Effector CD4-positive, alpha-beta T cell (primary cell): Measurements from ENCODE around the gene ASB9.
"Not testable (repeated sequence)": the region's sequence is repeated elsewhere in the genome, so short reads cannot be mapped to it uniquely, and the experiment has no call there.

Experiments
- DNase-seq: peaks from one replicate; pipeline ENCODE4 v3.0.0-alpha.2; 2020

Gene ASB9

DNA sequence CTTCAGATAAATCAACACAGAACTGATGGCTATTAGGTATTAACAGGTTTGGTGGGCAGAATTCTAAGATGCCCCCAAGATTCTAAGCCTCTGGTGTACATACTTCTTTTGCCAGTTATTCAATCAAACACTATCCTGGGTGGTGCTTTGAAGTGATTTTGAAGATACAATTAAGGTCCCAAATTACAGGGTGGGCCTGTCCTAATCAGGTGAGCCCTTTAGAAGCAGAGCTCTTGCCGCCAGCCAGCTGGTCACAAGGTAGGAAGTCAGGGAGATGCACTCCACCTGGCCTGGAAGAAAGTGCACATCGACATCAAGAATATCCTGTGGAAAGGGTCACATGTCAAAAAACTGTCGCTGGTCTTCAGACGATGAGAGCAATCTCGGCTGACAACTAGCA lies 29.5 kb downstream of the ASB9 start:
- DNase-seq: no peak

DNA sequence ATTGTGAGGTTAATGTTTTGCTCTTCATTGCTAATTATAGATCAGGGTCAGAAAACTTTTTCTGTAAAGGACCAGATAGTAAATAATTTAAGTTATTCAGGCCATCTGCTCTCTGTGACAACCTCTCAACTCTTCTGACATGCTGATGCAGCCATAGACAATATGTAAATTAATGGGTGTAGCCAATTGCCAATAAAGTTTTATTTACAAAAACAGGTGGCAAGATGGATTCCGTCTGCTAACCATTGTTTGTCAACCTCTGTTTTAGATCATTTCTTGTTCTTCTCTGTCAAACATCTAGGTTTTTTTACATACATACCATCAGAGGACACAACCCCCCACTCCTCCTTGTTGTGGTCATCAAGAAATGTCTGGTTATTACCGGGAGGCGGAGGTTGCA lies 33.7 kb downstream of the ASB9 start:
- no peak for DNase-seq

DNA sequence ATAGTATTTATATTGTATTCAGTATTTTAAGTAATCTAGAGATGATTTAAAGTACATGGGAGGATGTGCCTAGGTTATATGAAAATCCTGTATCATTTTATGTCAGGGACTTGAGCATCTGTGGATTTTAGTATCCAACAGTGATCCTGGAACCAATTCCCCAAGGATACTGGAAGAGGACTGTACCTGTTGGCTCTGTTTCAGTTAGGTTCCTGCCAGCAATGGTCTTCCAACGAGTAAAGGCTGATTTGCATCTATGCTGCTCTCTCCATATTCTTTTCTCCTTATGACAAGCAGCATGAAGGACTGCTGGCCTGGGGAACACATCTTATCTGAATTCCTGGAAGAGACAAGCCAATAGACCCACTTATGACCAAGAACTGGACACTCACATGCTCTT lies 34.9 kb downstream of the ASB9 start:
- DNase-seq: no peak

DNA sequence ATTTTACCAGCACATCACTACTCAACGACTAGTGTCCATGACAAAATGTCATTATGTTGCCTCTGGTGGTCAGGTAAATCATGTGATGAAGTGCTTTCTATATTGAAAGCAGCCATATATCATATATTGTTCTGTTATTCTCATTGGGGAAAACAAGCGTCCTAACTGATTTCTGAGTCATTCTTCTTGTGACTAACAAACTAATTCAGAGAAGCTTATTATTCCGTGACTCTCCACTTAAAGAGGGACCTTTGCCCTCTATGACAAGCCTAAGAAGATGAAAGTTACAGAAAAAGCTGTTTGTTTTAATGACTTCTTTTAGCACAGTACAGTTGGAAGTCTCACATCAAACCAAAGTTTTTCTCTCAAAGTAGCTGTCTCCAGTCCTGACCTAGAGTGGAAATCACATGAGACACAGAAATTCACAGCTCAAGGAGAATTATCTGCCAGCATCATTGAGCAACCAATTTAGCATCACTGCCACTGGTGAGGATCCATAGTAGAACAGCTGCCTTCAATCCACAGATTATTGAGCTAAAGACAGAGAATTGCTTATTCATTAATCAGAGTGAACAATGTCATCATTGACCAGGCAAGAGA lies 36.4 kb downstream of the ASB9 start:
- no peak for DNase-seq

DNA sequence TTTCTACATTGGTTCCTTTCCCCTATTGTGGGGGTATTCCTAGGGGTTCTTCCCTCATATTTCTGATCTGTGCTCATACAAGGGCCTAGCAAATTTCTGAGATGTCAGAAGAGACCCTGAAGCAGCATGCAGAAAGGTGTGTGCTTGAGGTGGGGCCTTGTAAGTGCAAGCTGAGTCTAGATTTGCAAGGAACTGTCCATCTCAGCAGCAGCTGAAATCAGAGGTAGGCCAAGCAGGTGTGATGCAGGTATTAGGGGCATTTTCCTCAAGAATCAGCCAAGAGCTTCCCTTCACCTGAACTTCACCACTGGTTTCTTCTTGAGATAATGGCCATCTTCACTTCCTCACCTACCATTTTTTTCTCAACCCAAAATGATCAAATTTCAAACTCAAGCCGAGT lies 45.1 kb downstream of the ASB9 start:
- DNase-seq: no peak

DNA sequence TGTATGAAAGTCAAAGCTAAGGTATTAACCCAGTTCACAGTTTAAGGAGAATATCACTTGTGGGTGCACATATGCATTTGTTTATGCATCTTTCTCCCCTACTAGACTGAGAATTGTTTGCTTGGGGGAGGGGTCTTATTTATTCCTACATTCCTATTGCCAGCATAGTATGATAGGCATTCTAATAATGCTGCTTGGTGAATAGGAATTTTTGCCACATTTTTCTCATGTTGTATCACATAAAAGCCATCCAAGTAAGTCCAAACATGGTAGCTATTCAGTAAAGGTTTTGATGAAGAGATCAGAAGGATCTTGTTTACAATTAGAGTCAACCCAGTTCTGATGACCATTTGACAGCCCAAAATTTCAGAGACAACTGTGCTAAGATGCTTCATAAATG lies 48.6 kb downstream of the ASB9 start:
- DNase-seq: no peak

DNA sequence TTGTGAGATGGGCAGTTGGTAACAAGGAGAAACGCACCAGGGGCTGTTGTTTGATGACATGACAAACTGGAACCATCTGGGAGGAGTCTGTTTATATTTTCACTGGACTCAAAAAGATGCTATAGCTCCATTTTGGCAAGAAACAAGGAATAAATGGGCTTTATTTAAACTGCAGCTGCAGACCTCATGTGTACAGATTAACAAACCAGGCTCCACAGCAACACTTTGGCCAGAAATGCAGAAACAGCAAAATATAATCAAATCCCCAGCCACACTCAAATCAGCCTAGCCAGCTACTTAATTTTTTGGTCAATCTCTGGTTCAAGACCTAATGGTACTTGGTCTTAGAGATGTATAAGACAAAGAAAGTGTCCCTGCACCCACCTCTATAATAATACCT lies 52.7 kb downstream of the ASB9 start:
- DNase-seq: no peak

DNA sequence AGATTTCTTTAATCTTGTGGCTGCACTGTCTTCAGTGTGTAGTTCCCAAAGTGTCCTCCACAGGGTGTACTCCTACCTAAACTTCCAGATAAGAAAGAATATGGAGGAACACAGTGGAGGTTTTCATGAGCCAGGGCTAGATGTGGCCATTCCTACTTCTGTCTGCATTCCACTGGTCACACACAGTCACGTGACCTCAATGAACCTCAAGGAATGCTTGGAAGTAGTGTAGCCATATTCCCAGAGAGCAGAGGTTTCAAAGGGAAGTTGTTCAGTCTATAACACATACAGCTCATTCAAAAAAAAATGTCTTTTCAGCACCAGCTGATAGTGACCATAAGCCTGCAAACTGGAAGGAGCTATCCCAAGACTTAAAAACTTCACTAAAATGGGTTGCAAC lies 53.6 kb downstream of the ASB9 start:
- no peak for DNase-seq

DNA sequence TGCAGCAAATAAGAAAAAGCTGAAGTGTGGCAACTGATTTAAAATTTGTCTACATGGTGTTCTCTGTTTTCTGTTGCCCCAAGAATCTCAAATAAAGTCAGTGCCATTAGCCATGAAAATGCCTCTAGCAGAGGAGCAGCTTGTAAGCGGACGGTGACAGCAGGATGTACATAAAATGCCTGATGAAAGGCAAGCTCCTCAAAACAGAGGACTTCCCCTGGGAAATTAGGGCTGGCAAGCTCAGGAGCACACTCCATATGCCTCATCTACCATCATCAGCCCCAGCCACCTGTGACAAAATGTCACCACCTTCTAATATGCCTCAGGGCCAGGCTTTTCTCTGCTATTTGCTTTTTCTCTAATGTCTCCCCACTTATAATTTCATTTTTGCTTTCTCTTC lies 54.5 kb downstream of the ASB9 start:
- DNase-seq: no peak

DNA sequence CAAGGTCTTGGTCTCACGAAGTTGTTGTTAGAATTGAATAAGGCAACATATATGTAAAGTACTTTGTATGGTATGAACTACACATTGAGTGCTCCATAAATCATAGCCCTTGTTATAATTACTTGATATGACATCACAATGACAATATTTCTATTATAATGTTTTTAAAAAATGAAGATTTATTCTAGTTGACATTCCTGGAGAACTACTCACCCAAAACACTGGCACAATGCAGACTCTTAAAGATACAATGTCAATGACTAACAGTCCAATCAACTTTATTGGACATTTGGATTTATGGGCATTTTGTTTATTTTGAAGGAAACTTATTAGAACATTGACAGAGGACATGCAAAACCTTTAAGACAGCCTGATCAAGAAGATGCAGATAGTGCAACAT lies 55.3 kb downstream of the ASB9 start:
- no peak for DNase-seq

DNA sequence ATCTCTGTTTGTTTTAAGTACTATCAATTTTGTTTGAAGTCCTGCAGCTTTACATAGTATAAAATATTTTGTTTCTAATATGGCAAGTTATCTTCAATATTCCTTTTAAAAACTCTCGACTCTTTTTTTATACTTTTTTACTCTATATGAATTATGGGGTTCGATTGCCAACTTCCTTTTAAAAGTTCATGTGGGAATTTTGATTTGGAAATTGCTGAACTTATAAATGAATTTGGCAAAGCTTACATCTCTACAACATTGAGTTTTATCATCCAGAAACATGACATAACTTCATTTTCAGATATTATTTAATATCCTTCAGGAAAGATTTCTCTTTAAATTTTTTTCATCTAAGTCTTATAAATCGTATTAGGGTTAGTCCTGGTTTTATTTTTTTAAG lies 60.8 kb downstream of the ASB9 start:
- DNase-seq: no peak

DNA sequence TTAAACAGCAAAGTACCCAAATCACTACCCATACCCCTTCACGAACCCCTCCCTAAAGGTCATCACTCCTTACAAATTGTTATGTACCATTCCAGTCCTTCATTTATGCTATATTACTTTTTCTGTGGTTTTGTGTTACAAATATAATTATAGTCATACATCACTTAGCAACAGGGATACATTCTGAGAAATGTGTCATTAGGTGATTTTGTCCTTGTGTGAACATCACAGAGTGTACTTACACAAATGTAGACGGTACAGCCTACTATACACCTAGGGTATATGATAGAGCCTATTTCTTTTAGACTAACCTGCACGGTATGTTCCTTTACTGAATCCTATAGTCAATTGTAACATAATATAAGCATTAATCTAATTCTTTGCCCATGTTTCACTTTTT lies 61.9 kb downstream of the ASB9 start:
- no peak for DNase-seq

DNA sequence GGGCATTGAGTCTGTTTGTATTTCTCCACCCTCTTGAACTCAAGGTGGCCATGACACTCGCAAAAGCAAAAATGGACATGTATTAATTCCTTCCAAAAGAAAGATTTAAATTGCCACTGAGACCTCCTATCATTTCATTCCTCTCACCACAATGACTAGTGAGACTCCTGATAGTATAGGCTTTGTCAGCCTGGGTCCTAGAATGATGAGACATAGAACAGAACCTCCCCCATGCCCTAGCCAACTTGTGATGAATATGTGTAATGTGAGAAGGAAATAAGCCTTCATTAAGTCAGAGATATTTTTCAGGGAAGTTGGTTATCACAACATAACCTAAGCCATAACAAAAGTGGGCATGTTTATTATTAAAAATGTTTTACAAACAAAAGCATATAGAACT lies 62.5 kb downstream of the ASB9 start:
- DNase-seq: no peak

DNA sequence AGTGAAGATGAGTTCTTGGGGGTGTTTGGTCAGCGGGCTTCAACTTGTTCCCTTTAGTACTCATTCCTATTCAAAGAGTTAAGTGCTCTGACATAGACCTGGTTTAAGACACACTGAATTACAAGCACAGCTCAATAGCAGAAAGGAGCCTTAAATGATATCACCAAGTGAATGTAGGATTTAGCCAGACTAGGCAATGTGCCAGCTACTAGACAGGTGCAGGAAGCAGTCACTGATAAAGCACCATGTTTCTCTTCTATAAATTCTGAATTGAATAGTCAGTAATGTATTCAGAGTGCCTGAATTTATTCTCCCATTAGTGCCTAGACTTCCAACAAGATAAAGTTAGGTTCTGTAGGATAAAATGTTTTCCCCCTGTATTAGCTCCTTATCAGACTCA lies 63.6 kb downstream of the ASB9 start:
- no peak for DNase-seq

DNA sequence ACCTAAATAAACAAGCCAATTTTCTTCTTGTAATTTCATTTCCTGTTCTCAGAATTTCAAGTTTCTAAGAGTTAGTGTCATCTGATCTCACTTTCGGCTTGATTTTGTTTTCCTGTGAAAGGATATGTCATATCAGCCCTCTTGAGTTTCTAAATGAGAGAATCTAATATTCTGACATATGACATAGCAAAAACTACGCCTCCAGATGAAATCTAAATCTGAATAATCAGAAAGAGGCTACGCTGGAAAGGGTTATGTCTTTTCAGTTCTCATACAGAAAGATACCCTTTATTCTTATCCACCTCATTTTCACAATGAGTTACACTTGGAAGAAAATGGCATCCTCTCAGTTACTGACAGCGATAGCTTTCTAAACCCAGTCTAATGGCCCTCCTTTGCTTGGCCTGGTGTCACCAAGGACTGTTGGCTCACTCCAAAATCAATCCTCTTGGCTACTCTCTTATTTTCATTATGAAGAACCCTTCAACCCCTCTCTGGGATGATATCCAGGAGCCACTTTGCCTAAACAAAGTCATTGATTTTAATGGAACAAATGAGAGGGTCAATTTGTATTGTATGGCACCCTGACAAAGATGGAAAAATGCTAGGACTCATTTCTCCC lies 65.6 kb downstream of the ASB9 start:
- DNase-seq: no peak

DNA sequence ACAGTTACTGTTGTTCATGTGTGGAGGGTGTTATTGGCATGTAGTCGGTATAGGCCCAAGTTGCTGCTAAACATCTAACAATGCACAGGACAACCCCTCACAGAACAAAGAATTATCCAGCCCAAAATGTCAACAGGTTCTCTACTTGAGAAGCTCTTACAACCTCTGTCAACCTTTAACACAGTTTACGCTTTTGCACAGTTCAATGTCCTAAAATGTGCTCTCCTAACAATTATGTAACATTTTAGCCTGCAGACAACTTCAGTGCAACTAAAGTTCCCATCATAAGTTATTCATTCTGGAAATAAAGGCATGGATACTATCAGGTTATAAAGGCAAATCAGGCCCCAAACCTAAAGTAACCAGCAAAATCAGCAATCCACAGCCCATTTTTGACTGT lies 66.2 kb downstream of the ASB9 start:
- DNase-seq: no peak

DNA sequence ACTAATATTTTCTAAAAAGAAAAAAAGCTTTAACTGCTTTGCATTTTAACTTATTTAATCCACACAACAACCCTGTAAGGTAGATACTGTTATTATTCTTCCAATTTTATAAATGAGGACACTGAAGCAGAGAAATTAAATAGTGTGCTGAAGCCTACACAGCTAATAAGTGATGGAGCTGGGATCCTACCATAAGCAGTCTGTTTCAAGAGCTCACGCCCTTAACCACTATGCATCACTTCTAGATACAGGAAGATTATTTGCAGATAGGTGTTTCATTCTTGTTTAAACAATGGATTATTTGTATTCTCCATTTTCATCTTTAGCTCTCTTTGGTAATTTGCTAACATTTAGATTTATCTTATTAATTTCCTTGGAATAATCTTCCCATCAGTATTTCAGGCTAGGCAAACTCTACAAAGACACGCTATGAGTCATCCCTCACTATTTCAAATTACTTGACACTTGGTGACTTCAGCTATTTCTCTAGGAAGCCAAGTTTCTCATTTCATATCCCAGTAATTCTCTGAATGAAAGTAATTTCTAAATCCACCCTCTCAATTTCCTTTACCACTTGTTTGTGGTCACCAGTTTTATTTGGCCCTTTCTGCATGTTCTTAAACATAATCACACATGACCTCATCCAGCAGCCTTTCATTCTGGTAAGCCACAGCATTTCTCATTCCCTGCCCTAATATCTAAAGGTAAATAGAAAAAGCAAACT lies 67.3 kb downstream of the ASB9 start:
- DNase-seq: no peak

DNA sequence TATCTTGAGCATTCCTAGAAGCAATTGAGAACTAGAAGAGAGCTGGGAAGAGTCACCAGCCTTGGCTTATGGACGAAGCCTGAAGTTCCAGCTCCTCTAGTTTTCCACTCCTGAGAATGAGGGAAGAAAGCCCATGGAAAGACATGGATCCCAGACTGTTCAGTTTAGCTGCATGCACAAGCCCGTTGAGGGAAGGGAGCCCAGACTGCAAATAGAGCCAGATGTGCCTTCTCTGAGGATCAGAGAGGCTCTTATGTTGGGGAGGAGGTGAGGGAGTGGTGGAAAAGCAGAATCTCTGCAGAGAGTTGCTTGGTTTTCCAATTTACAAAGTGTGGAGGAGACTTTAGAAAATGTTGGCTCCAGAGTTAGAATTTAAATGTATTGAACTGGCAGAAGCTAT lies 69.0 kb downstream of the ASB9 start:
- no peak for DNase-seq

DNA sequence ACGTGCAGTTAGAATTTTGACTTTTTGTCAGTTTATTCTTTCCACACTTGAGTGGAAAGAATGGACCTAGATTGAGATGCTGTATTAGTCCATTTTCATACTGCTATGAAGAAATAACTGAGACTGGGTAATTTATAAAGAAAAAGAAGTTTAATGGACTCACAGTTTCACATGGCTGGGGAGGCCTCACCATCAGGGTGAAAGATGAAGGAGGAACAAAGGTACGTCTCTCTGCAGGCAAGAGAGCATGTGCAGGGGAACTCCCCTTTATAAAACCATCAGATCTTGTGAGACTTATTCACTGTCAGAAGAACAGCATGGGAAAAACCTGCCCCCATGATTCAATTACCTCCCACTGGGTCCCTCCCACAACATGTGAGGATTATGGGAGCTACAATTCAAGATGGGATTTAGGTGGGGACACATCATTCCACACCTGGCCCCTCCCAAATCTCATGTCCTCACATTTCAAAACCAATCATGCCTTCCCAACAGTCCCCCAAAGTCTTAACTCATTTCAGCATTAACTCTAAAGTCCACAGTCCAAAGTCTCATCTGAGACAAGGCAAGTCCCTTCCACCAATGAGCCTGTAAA lies 71.2 kb downstream of the ASB9 start:
- not testable (repeated sequence) for DNase-seq

DNA sequence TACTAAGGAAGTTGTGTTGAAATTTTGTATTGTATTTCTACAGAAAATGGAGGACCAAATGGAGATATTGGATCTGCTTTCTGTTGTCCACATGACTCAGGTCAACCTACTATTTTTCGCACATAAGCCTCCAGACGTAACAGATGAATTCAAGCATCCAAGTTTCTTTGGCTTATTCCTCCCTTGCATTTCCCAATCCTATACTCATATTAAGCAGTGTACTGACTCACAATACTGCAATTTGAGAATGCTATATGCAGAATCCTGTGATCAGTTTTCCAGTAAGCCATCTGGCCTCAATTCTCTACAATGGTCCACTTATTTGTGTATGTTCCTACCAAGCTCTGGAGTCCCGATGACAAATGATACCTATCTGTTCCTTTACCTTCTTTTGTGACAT lies 75.7 kb downstream of the ASB9 start:
- no peak for DNase-seq
